ENCODE data around the gene POLD3.

POLD3 gene

DNA sequence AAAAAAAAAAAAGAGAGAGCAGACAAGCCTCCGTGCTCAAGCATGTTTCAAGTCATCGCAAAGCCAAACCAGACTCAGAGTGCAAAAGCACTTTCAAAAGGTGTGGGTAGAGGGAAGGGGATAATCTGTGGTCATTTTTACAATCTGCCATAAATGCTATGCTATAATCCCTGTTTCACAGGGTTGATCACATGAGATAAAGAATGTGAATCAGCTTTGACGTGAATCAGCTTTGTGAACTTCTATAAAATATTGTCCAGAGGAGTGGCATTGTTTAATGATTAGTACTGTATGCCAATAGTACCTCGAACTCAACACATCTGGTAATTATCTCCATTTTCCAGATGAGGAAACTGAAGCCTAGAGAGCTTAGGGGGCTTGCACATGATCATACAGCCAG lies 20.0 kb upstream of the POLD3 start:
- Histone ChIP-seq H4K91ac (ENCODE audit: low read depth, low read length, poor library complexity) (no peak overlapping the region), H2AFZ (ENCODE audit: low read length) (no peak overlapping the region), H3K36me3 (replicated peaks in 1 of 2; ENCODE audit: control insufficient read depth in 2 of 2, insufficient read depth in 2 of 2, low read length in 2 of 2) (no peaks in the 10 kb centered on the region), H2AK5ac (ENCODE audit: low read depth, low read length) (no peak overlapping the region), H3K4me1 (ENCODE audit: control insufficient read depth in 2 of 2, insufficient read depth in 1 of 2, low read depth in 1 of 2, low read length in 2 of 2) (no peaks in the 10 kb centered on the region), H3K9ac (ENCODE audit: low read depth, low read length, poor library complexity) (no peak overlapping the region), H3K4me2 (ENCODE audit: insufficient read depth, low read length, poor library complexity, severe bottlenecking) (no peak overlapping the region), H3K79me1 (ENCODE audit: low read depth, low read length) (no peaks in the 10 kb centered on the region), H2BK5ac (ENCODE audit: low read length) (no peak overlapping the region), H3K14ac (ENCODE audit: low read length) (no peak overlapping the region), H3K27ac (replicated peaks; ENCODE audit: low read length) (no peak overlapping the region), H4K8ac (ENCODE audit: low read depth, low read length) (no peak overlapping the region), H3K18ac (ENCODE audit: low read length) (no peak overlapping the region), H2BK15ac (ENCODE audit: low read length) (no peak overlapping the region), H3K4me3 (ENCODE audit: low read length in 2 of 2) (no peak overlapping the region), H3K27me3 (ENCODE audit: control insufficient read depth in 3 of 3, insufficient read depth in 3 of 3, low read depth in 1 of 3, low read length in 3 of 3) (no peaks in the 10 kb centered on the region), H3K9me3 (replicated peaks in 1 of 2; ENCODE audit: control insufficient read depth in 2 of 2, insufficient read depth in 1 of 2, low read depth in 1 of 2, low read length in 2 of 2) (no peaks in the 10 kb centered on the region), H2BK12ac (ENCODE audit: low read length) (no peak overlapping the region), H3K4ac (ENCODE audit: low read length) (no peak overlapping the region), H3K23ac (ENCODE audit: low read depth, low read length, poor library complexity) (no peak overlapping the region), H2BK120ac (ENCODE audit: low read depth, low read length) (no peak overlapping the region)
- no peak for DNase-seq (ENCODE audit: low spot score)
- no CpG with 5 or more reads among the region's 4 CpGs for WGBS, 2 donors (ENCODE audit: extremely low coverage in 2 of 2, insufficient read length in 2 of 2, insufficient replicate concordance in 1 of 2)

DNA sequence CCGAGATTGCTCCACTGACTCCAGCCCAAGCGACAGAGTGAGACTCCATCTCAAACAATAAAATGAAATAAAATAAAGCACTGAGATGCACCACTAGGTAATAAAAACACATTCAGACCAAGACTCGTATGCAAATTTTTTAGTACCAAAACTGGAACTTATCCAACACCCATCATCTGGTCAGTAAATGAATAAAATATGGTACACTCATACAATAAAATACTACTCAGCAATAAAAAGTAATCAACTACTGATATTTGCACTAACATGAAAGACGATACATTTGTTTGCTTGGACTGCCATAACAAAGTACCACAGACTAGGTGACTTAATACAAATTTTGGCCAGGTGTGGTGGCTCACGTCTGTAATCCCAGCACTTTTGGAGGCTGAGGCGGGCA lies 17.8 kb upstream of the POLD3 start:
- no peaks in the 10 kb centered on the region for H3K36me3 ChIP-seq (replicated peaks in 1 of 2; ENCODE audit: control insufficient read depth in 2 of 2, insufficient read depth in 2 of 2, low read length in 2 of 2)
- no peak overlapping the region for H3K14ac ChIP-seq (ENCODE audit: low read length)
- H3K4me1 ChIP-seq (ENCODE audit: control insufficient read depth in 2 of 2, insufficient read depth in 1 of 2, low read depth in 1 of 2, low read length in 2 of 2), result peaks cover 1 to 7% of the 10 kb centered on the region in 2 donors
- no peak overlapping the region for H4K8ac ChIP-seq (ENCODE audit: low read depth, low read length)
- H2BK15ac ChIP-seq (ENCODE audit: low read length), result no peak overlapping the region
- H3K23ac ChIP-seq (ENCODE audit: low read depth, low read length, poor library complexity), result no peak overlapping the region
- H3K4me2 ChIP-seq (ENCODE audit: insufficient read depth, low read length, poor library complexity, severe bottlenecking), result no peak overlapping the region
- no peak overlapping the region for H2BK12ac ChIP-seq (ENCODE audit: low read length)
- no peak overlapping the region for H3K4ac ChIP-seq (ENCODE audit: low read length)
- H3K27ac ChIP-seq (replicated peaks; ENCODE audit: low read length), result no peak overlapping the region
- no peak overlapping the region for H3K18ac ChIP-seq (ENCODE audit: low read length)
- H2BK5ac ChIP-seq (ENCODE audit: low read length), result no peak overlapping the region
- no peak overlapping the region for H3K4me3 ChIP-seq (ENCODE audit: low read length in 2 of 2)
- H2AK5ac ChIP-seq (ENCODE audit: low read depth, low read length), result no peak overlapping the region
- H3K9ac ChIP-seq (ENCODE audit: low read depth, low read length, poor library complexity), result no peak overlapping the region
- DNase-seq (ENCODE audit: low spot score), result no peak
- H2BK120ac ChIP-seq (ENCODE audit: low read depth, low read length), result no peak overlapping the region
- H3K9me3 ChIP-seq (replicated peaks in 1 of 2; ENCODE audit: control insufficient read depth in 2 of 2, insufficient read depth in 1 of 2, low read depth in 1 of 2, low read length in 2 of 2), result no peaks in the 10 kb centered on the region
- no peaks in the 10 kb centered on the region for H3K79me1 ChIP-seq (ENCODE audit: low read depth, low read length)
- no CpG with 5 or more reads among the region's 6 CpGs for WGBS, 2 donors (ENCODE audit: extremely low coverage in 2 of 2, insufficient read length in 2 of 2, insufficient replicate concordance in 1 of 2)
- no peak overlapping the region for H2AFZ ChIP-seq (ENCODE audit: low read length)
- no peaks in the 10 kb centered on the region for H3K27me3 ChIP-seq (ENCODE audit: control insufficient read depth in 3 of 3, insufficient read depth in 3 of 3, low read depth in 1 of 3, low read length in 3 of 3)
- H4K91ac ChIP-seq (ENCODE audit: low read depth, low read length, poor library complexity), result no peak overlapping the region

DNA sequence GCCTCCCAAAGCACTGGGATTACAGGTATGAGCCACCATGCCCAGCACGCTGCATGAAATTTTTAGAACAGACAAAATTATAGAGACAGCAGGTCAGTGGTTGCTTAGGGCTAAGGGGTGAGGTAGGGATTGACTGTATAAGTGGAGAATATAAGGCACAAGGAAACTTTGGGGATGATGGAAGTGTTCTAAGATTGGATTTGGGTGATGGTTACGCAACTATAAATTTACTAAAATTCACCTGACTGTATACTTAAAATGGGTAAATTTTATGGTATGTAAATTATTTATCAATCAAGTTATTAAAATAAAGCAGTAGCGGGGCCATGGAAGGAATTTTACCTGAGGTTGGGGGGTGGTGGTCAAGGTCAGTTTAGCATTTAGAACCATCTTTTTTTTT lies 16.4 kb upstream of the POLD3 start:
- no peak overlapping the region for H2BK12ac ChIP-seq (ENCODE audit: low read length)
- H2BK5ac ChIP-seq (ENCODE audit: low read length), result no peak overlapping the region
- no peaks in the 10 kb centered on the region for H3K27me3 ChIP-seq (ENCODE audit: control insufficient read depth in 3 of 3, insufficient read depth in 3 of 3, low read depth in 1 of 3, low read length in 3 of 3)
- no peak overlapping the region for H3K4ac ChIP-seq (ENCODE audit: low read length)
- no peak overlapping the region for H2AFZ ChIP-seq (ENCODE audit: low read length)
- no peak overlapping the region for H4K91ac ChIP-seq (ENCODE audit: low read depth, low read length, poor library complexity)
- H3K9ac ChIP-seq (ENCODE audit: low read depth, low read length, poor library complexity), result no peak overlapping the region
- H3K27ac ChIP-seq (replicated peaks; ENCODE audit: low read length), result no peak overlapping the region
- H3K4me3 ChIP-seq (ENCODE audit: low read length in 2 of 2), result no peak overlapping the region
- no peak overlapping the region for H2AK5ac ChIP-seq (ENCODE audit: low read depth, low read length)
- no peaks in the 10 kb centered on the region for H3K79me1 ChIP-seq (ENCODE audit: low read depth, low read length)
- H3K4me1 ChIP-seq (ENCODE audit: control insufficient read depth in 2 of 2, insufficient read depth in 1 of 2, low read depth in 1 of 2, low read length in 2 of 2), result peaks cover 4 to 7% of the 10 kb centered on the region in 2 donors
- no CpG with 5 or more reads among the region's 3 CpGs for WGBS, 2 donors (ENCODE audit: extremely low coverage in 2 of 2, insufficient read length in 2 of 2, insufficient replicate concordance in 1 of 2)
- H2BK15ac ChIP-seq (ENCODE audit: low read length), result no peak overlapping the region
- H3K23ac ChIP-seq (ENCODE audit: low read depth, low read length, poor library complexity), result no peak overlapping the region
- H3K9me3 ChIP-seq (replicated peaks in 1 of 2; ENCODE audit: control insufficient read depth in 2 of 2, insufficient read depth in 1 of 2, low read depth in 1 of 2, low read length in 2 of 2), result no peaks in the 10 kb centered on the region
- H2BK120ac ChIP-seq (ENCODE audit: low read depth, low read length), result no peak overlapping the region
- no peak overlapping the region for H3K18ac ChIP-seq (ENCODE audit: low read length)
- H3K14ac ChIP-seq (ENCODE audit: low read length), result no peak overlapping the region
- no peak overlapping the region for H4K8ac ChIP-seq (ENCODE audit: low read depth, low read length)
- no peak overlapping the region for H3K4me2 ChIP-seq (ENCODE audit: insufficient read depth, low read length, poor library complexity, severe bottlenecking)
- no peak for DNase-seq (ENCODE audit: low spot score)
- no peaks in the 10 kb centered on the region for H3K36me3 ChIP-seq (replicated peaks in 1 of 2; ENCODE audit: control insufficient read depth in 2 of 2, insufficient read depth in 2 of 2, low read length in 2 of 2)

DNA sequence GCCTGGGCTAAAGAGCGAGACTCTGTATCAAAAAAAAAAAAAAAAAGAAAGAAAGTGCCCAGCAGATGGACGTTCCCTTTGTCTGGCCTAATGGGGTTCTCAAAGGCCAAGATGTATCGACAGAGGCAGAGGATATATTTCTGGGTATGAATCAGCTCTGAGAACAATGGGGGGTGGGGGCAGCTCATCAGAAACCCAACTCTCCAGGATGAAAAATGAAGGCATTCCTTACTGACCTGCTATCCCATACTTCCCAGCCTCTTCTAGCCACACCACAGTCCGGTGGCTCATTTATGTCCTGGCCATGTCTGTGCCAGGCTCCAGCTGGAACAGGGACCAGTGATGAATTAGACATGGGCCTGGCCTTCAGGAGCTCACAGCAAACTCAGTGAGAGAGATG lies 15.2 kb upstream of the POLD3 start:
- no peak overlapping the region for H3K27ac ChIP-seq (replicated peaks; ENCODE audit: low read length)
- H2AK5ac ChIP-seq (ENCODE audit: low read depth, low read length), result no peak overlapping the region
- DNase-seq (ENCODE audit: low spot score), result no peak
- H3K9ac ChIP-seq (ENCODE audit: low read depth, low read length, poor library complexity), result no peak overlapping the region
- peaks cover 4 to 7% of the 10 kb centered on the region in 2 donors for H3K4me1 ChIP-seq (ENCODE audit: control insufficient read depth in 2 of 2, insufficient read depth in 1 of 2, low read depth in 1 of 2, low read length in 2 of 2)
- no peak overlapping the region for H3K4me2 ChIP-seq (ENCODE audit: insufficient read depth, low read length, poor library complexity, severe bottlenecking)
- no peak overlapping the region for H2BK5ac ChIP-seq (ENCODE audit: low read length)
- no peak overlapping the region for H2BK15ac ChIP-seq (ENCODE audit: low read length)
- no CpG with 5 or more reads among the region's 4 CpGs for WGBS, 2 donors (ENCODE audit: extremely low coverage in 2 of 2, insufficient read length in 2 of 2, insufficient replicate concordance in 1 of 2)
- H3K27me3 ChIP-seq (ENCODE audit: control insufficient read depth in 3 of 3, insufficient read depth in 3 of 3, low read depth in 1 of 3, low read length in 3 of 3), result no peaks in the 10 kb centered on the region
- H3K79me1 ChIP-seq (ENCODE audit: low read depth, low read length), result no peaks in the 10 kb centered on the region
- H3K4me3 ChIP-seq (ENCODE audit: low read length in 2 of 2), result no peak overlapping the region
- H2BK12ac ChIP-seq (ENCODE audit: low read length), result no peak overlapping the region
- no peak overlapping the region for H3K18ac ChIP-seq (ENCODE audit: low read length)
- H3K4ac ChIP-seq (ENCODE audit: low read length), result no peak overlapping the region
- H4K8ac ChIP-seq (ENCODE audit: low read depth, low read length), result no peak overlapping the region
- no peaks in the 10 kb centered on the region for H3K9me3 ChIP-seq (replicated peaks in 1 of 2; ENCODE audit: control insufficient read depth in 2 of 2, insufficient read depth in 1 of 2, low read depth in 1 of 2, low read length in 2 of 2)
- H3K14ac ChIP-seq (ENCODE audit: low read length), result no peak overlapping the region
- H3K36me3 ChIP-seq (replicated peaks in 1 of 2; ENCODE audit: control insufficient read depth in 2 of 2, insufficient read depth in 2 of 2, low read length in 2 of 2), result no peaks in the 10 kb centered on the region
- H4K91ac ChIP-seq (ENCODE audit: low read depth, low read length, poor library complexity), result no peak overlapping the region
- no peak overlapping the region for H2BK120ac ChIP-seq (ENCODE audit: low read depth, low read length)
- no peak overlapping the region for H3K23ac ChIP-seq (ENCODE audit: low read depth, low read length, poor library complexity)
- H2AFZ ChIP-seq (ENCODE audit: low read length), result no peak overlapping the region

Data from neuronal stem cell (in vitro differentiated cells).